ENCODE measurements around the gene NDNF. TPM values are rescaled to one million over a fixed set of nuclear protein-coding genes. Genes with fewer than 3 reads are reported as not detected.

The NDNF gene
- total RNA-seq, 1 donor from 2014 or later, result 25.4 TPM

DNA sequence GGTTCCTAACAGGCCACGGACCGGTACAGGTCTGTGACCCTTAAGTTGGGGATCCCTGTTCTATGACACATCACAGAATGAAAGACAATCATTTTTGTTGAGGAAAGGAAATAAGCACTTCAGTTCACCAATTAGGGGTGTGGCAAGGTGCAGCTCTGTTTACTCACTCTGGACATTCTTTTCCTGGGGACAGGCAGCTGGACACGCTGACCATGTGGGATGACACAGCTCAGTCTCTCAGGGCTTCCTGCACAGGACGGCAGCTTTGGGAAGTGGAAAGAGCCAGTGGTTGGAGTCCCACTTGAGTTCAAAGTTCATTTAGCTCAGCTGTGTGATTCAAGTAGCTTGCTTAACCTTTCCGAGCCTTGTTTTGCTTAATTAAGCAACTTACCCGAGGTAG, 55.7 kb downstream of the NDNF start:
- Mint-ChIP-seq H3K36me3 (ENCODE audit: low read depth) (no peaks in the 10 kb centered on the region), H3K4me1 (no peaks in the 10 kb centered on the region), H3K4me3 (no peak overlapping the region), H3K9me3 (peaks cover 2% of the 10 kb centered on the region), H3K27ac (ENCODE audit: unreplicated experiment) (no peak overlapping the region), H3K27me3 (ENCODE audit: low read depth) (no peaks in the 10 kb centered on the region)
- DNase-seq (ENCODE audit: low read depth, low spot score), result no peak
- TF ChIP-seq, protein P1, sequence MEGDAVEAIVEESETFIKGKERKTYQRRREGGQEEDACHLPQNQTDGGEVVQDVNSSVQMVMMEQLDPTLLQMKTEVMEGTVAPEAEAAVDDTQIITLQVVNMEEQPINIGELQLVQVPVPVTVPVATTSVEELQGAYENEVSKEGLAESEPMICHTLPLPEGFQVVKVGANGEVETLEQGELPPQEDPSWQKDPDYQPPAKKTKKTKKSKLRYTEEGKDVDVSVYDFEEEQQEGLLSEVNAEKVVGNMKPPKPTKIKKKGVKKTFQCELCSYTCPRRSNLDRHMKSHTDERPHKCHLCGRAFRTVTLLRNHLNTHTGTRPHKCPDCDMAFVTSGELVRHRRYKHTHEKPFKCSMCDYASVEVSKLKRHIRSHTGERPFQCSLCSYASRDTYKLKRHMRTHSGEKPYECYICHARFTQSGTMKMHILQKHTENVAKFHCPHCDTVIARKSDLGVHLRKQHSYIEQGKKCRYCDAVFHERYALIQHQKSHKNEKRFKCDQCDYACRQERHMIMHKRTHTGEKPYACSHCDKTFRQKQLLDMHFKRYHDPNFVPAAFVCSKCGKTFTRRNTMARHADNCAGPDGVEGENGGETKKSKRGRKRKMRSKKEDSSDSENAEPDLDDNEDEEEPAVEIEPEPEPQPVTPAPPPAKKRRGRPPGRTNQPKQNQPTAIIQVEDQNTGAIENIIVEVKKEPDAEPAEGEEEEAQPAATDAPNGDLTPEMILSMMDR (conservative IDR thresholded peaks at IDR 0.05), result no peak

DNA sequence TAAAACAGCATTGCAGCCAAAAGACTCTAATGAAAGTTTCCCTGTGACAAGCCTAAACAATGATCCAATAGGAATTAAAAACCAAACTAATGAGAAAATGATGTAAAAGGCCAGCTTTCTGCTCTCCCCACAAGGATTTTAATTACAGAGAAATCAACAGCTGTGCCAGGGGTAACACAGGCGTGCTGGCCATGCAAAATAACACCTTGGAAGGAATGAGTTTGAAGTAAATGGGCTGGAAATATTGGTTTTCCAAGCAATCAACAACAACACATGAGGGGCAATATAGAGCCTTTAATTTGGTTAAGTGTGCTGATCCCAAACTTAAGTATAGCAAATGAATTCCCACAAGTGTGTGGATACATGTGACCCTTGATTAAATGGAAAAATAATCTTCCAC, 56.9 kb downstream of the NDNF start:
- H3K27ac Mint-ChIP-seq (ENCODE audit: unreplicated experiment), result no peak overlapping the region
- DNase-seq (ENCODE audit: low read depth, low spot score), result no peak
- H3K27me3 Mint-ChIP-seq (ENCODE audit: low read depth), result no peaks in the 10 kb centered on the region
- no peaks in the 10 kb centered on the region for H3K36me3 Mint-ChIP-seq (ENCODE audit: low read depth)
- TF ChIP-seq, protein P1 (conservative IDR thresholded peaks at IDR 0.05), result no peak
- H3K4me1 Mint-ChIP-seq, result no peaks in the 10 kb centered on the region
- H3K4me3 Mint-ChIP-seq, result no peak overlapping the region
- H3K9me3 Mint-ChIP-seq, result no peaks in the 10 kb centered on the region

GRCh38 chr4:121014544-121014943, 57.8 kb downstream of the NDNF start:
- H3K36me3 Mint-ChIP-seq (ENCODE audit: low read depth), result no peaks in the 10 kb centered on the region
- TF ChIP-seq, protein P1 (conservative IDR thresholded peaks at IDR 0.05), result no peak
- H3K4me1 Mint-ChIP-seq, result no peaks in the 10 kb centered on the region
- no peaks in the 10 kb centered on the region for H3K9me3 Mint-ChIP-seq
- no peak for DNase-seq (ENCODE audit: low read depth, low spot score)
- H3K4me3 Mint-ChIP-seq, result no peak overlapping the region
- H3K27me3 Mint-ChIP-seq (ENCODE audit: low read depth), result no peaks in the 10 kb centered on the region
- H3K27ac Mint-ChIP-seq (ENCODE audit: unreplicated experiment), result no peak overlapping the region

GRCh38 chr4:121011780-121012340, 60.5 kb downstream of the NDNF start:
- Mint-ChIP-seq H3K9me3 (no peaks in the 10 kb centered on the region), H3K4me3 (no peak overlapping the region), H3K27me3 (ENCODE audit: low read depth) (no peaks in the 10 kb centered on the region), H3K27ac (ENCODE audit: unreplicated experiment) (no peak overlapping the region), H3K36me3 (ENCODE audit: low read depth) (no peaks in the 10 kb centered on the region), H3K4me1 (no peaks in the 10 kb centered on the region)
- DNase-seq (ENCODE audit: low read depth, low spot score), result no peak
- TF ChIP-seq, protein P1 (conservative IDR thresholded peaks at IDR 0.05), result no peak

DNA sequence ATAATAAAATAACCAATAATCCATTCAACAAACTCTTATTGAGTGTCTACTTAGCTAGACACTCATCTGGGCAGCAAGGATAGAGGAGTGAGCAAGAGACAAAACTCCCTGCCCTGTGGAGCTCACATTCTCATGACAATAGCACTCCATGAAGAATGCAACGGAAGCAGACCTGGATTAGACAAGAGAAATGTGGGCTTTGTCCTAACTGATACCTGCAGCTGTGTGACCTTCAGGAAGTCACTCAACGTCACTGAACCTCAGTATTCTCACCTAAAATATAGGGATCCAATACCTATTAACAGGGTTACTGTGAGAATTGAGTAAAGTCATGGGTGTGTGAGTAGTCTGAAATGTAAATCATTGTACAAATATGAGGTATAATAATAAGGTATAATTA, 61.2 kb downstream of the NDNF start:
- H3K36me3 Mint-ChIP-seq (ENCODE audit: low read depth), result no peaks in the 10 kb centered on the region
- H3K27ac Mint-ChIP-seq (ENCODE audit: unreplicated experiment), result no peak overlapping the region
- TF ChIP-seq, protein P1 (conservative IDR thresholded peaks at IDR 0.05), result no peak
- H3K4me3 Mint-ChIP-seq, result no peak overlapping the region
- H3K9me3 Mint-ChIP-seq, result no peaks in the 10 kb centered on the region
- no peaks in the 10 kb centered on the region for H3K27me3 Mint-ChIP-seq (ENCODE audit: low read depth)
- no peaks in the 10 kb centered on the region for H3K4me1 Mint-ChIP-seq
- DNase-seq (ENCODE audit: low read depth, low spot score), result no peak
